Stimulated activated CD4-positive, alpha-beta T cell treated with anti-CD3 and anti-CD28 coated beads, TNF-alpha, amount 100 ng/mL, for 48 hours (primary cell): Measurements from ENCODE around the gene ADTRP.

Source experiments
- DNase-seq, 3 donors: peaks; one replicate each; pipeline ENCODE4 v3.0.0-alpha.2; 2020; ENCODE audit warnings: low read depth in 3 of 3

Gene ADTRP, protein sequence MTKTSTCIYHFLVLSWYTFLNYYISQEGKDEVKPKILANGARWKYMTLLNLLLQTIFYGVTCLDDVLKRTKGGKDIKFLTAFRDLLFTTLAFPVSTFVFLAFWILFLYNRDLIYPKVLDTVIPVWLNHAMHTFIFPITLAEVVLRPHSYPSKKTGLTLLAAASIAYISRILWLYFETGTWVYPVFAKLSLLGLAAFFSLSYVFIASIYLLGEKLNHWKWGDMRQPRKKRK

DNA sequence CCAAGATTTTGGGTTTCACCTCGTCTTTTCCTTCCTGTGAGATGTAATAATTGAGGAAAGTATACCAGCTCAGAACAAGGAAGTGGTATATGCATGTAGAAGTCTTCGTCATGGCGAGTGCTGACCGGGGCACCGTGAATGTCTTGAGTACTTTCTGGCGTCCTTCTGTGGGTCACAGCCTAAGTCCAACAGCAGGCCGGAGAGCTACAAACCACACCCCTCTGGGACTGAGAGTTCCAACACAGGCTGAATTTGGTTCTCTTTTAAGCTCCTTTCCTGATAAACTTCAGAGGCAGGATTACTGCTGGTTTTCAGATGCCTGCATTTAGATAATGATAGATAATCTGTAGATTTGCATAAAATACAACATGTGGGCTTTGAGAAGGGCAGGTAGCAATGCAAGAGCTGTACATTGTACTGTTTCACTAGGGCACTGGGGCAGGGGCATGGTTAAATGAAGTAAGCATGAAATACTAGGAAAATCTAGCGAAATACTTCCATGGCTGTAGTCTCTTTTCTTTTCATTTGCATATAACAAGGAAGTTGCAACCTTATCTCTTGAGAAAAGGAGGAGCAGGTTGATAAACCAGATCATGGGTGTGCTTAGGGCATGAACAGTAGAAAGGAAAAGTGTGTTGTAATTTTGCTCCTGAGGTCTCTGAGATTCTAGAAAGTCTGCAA, at the start of gene ADTRP:
ADTRP (minus strand) TSS at position 156 of the 681 bp plus-strand sequence; CDS start at position 112, 44 bp downstream.
- DNase-seq, result no peak

DNA sequence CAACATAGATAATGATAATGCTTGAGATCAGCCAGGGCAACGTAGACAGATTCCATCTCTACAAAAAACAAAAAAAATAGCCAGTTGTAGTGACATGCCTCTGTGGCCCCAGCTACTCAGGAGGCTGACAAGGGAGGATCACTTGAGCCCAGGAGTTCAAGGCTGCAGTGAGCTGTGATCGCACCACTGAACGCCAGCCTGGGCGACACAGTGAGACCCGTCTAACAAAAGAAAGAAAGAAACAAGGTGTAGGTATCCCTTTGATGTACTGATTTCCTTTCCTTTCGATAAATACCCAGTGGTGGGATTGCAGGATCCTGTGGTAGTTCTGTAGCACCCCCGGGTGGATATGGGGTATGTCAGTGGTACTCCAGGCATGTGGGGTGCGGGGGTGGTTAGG, 48.2 kb upstream of the ADTRP start:
- no peak for DNase-seq

DNA sequence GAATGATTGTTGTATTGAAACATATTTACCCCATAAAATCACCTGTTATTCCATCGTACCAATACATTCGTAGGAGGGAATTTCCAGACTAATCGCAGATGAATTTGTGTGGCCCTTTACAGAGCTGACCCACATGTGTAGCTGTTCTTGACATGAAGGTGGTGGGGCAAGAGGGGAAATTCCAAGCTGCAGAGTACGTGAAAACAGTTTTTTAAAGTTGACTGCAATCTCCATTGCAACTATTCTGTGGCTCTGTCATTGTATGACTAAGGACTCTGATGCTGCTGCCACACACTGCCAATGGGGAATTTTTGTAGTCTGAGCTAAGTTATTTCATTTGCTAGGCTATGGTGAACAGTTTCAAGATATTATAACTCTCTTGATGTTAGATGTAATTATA, 46.4 kb upstream of the ADTRP start:
- DNase-seq, result no peak

DNA sequence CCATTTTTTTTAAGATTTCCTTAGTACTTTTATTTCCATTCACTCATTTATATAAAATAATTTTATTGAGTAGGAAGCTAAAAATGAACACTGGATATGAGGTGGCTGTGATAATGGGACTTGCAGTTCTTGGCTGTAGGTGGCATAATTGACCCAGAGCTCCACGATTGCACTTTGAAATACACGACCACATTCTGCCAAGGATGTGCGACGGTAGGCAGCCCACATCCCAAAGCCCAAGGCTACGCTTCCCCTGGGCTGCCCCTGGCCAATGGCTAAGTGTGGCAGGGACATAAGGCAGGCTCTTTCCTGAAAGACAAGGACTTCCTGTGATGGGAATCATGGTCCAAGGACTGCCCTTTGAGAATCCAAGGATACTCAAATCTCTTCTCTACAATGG, 43.7 kb upstream of the ADTRP start:
- no peak for DNase-seq

DNA sequence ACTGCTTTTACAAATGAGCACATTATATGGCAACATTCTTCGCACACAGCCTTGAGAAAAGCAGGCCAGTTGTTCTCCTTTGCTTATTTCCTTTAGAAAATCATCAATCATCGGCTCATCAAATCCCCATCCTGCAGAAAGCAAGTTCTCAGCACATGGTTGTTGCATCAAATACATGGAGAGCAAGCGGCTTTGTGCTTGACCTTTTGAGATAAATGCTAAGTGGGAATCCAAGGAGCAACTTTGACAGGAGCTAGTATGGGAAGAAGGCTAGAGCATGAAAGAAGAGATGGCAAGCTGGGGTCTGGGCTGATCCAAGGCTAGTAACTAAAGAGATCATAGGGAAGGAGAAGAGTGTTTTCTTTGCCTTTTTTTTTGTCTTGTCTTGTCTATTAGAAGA, 43.2 kb upstream of the ADTRP start:
- no peak for DNase-seq

DNA sequence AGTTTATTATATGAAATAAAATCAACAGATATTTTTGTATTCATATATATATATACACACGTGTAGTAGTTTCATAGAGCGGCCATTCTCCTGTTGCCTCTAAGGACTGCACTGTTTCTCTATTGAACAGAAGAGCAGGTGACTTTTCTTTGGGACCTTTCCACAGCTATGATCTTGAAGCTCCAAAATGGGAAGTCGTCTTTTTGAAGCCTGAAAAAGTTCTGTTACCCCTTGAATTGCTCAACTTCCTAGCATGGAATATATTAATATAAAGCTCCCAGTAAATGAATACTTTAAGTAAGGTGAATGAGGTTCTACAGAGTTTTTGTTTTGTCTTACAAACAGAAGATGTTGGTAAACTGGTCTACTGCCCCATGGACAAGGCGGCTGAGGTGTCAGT, 42.2 kb upstream of the ADTRP start:
- DNase-seq, result no peak

DNA sequence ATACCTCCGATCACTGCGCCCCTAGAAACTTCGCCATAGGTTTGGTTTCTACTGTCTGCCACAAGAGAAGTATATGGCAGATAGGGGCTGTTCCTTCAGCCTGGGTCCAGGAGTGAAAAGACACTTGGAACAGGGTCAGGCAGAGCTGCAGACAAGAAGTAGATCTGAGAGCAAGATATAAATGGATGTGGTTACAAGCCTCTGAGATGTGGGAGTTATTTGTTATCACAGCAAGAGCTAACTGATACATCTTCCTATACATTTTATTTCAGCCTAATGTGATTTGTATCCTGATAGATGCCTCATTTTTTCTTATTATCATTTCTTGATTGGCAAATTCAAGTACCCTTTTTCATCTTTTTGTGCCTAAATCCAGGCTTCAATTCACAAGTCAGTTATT, 40.9 kb upstream of the ADTRP start:
- no peak for DNase-seq

DNA sequence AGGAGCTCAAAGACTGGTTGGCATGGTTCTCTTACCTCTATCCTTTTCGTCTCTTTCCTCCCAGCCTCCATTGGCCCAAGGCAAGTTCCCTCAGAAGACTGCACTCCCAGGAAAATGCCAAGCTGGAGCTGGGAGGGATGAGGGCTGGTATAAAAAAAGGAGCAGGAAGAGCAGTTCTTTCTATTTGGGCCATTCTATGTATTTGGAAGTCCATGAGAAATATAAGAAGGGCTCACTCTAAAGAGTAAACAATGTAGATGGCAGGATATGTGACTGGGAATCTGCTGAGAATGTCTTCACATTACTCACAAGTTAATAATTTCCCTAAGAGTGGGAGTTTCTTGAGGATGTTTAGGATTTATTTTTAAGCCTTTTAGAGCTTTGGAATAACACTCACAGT, 36.6 kb upstream of the ADTRP start:
- no peak for DNase-seq

DNA sequence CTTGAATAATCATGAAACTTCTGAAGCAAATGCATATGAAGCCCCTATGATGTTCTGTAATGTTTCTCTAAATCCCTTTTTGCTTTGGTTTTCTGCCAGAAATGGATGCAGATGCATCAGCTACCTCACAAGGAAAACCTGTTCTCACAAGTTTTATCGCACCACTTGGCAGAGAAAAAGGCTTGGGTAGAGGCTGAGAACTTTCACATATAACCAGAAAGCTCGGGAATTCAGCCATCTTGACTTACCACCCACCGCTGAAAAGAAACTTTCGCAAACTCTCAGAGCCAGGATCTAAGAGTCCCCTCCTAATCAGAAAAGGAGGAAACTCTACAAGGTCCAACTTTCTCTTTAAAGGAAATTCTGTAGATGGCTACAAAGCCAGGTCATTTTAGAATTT, 36.2 kb upstream of the ADTRP start:
- DNase-seq, result no peak

DNA sequence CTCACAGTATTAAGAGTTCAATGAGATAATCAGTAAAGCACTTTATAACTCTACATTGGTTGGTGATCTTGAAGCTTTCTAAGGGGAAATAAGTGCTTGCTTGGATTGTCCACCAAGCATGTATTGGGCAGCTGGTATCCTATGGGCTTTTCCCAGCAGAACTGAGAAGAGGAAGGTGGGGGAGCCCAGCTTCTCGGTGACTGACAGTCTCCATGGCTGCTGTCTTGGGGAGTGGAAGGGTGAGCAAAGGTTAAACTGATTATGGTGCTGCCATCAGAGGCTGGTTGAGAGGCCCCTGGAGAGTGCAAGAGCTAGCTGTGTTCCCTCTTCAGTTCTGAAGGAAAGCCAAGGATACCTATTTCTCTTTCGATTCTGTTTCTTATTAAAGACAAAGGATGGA, 35.5 kb upstream of the ADTRP start:
- no peak for DNase-seq

DNA sequence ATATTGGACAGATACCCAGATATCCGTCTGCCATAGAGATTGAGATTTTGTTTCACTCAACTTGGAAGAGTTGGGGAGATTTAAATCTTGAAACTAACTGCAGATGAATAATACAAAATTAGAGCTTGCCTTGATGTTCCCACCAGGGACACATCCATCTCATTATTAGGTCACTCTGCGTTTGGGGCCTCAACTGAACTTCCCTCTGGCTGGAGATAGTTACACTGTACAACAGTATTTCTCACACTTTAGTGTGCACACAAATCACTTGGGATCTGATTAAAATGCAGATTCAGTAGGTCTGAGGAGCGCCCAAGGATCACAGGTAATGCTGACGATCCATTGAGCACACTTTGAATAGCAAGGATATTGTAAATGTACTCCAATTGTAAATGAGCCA, 35.0 kb upstream of the ADTRP start:
- no peak for DNase-seq

DNA sequence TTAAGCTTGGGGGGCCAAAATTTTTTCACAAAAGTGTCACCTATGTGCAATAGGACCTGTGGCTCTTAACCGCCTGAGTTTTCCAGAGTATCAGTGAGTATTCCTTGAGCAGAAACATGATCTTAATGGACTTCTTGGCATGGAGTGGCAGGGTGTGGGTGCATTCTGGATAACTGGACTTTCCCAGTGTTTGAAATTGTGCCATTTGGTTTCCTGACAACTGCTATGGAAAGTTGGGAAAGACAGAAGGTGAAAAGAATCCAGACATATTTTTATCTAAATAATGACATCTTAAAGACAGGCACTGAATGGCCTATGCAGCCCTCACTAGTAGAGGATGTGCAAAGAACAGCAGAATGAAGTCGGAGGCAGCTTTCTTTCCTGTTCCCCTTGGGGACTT, 34.3 kb upstream of the ADTRP start:
- no peak for DNase-seq

DNA sequence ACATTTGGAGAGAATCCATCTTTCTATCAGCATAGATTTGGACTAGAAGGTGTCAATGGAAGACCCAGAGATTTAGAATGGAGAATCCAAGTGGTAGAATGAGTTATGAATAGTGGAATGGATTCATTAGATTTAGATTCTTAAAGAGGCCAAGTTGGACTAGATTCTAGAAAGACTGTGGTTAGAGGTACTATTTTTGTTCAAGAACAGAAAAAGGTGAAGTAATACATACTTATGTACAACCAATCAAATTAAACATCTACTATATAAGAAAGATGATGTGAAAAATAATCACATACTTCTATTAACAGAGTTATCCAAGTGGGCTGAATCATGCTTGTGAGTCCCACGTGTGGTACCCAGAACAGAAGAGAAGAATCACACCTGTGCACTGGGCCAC, 33.8 kb upstream of the ADTRP start:
- no peak for DNase-seq

DNA sequence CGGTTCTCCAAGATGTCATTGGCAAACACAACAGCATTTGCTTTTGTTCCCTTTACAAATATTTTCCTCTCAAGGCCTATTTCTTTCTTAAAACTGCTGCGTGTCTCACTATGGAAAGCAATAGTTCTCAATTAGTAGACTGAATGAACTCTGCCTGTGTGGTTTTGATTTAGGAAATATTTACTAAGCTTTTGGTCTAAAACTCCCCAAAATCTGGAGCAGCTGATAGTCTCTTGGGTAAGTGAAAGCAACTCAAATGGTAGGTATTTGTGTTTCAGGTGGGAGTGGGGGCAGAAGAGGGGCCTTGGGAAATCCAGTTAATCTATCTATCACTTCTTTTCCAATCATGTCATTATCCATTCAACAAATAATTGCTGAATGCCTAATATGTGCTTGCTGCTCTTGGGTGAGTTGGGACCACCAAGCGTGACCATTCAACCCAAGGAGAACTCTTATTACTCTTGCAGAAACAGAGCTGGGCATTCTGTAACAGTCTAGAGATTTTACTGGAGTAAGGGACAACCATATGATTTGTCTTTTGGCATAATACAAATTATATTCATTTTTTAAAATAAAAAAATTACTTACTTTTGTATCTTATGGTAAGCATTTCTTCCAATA, 33.2 kb upstream of the ADTRP start:
- DNase-seq, result no peak

DNA sequence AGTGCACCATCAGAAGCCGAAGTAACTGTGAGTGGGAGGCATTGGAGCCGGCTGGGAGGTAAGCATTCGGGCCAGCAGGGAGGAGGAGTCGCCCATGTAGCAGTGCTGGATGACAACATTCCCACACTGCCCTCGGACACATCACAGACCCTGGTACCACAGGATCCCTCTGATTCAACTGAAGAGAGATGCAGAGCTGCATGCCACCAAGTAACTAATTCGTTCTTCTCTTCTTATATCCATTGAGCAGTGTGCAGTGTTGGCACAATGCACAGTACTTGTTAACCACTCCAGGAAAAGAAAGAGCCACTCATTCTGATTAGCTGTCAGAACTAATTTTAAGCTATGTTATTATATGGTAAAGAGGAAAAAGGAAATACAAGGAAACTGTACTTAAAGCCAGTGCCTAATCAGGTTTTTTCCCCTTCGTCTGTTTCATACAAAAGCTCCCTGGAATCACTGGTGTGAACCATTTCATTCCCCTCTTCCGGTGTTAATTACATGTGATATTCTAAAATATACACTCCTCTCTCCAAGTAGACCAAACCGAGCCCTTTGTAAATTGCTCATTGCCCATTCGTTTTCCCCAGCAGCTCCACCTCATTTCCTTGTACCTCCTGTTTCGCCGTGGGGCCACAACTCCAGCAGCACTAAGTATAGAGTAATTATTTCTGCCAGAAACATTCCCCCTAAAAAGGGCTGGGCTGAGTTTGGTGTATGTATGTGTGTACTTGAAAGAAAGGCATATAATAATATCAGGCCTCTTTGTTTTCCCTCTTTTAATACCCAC, 32.4 kb upstream of the ADTRP start:
- no peak for DNase-seq

DNA sequence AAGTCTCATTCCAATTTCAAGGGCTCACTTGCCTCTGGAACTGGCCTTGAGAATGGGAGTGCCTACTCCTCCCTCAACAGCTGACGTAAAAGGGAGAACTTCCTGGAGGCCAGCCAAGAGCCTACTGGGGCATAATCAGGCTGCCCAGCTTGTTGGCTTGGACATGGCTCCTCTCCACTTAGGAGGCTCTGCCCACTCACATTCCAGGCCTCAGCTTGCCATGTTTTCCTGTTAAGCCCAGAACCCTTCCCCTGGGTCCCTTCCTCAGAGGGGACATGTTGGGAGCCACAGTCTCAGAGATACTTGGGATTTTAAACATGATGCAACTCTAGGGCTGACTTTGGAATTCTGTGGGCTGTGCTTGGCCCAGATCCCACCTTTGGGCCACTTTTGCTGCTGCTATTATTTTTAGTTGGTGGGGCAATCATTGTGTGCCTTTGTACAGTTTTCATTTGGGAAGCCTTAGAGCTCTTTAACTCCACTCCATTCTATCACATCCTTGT, 31.5 kb upstream of the ADTRP start:
- no peak for DNase-seq

DNA sequence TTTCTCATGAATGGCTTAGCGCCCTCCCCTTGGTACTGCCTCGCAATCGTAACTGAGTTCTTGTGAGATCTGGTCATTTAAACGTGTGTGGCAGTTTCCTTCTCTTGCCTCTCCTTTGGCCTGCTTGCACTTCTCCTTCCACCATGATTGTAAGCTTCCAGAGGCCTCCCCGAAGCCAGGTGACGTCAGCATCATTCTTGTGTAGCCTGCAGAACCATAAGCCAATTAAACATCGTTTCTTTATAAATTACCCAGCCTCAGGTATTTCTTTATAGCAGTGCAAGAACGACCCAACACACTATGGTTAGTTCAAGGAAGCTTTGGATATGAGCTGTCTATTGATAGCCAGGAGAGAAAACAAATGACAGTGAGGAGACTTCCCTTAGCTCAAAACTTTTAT, 29.5 kb upstream of the ADTRP start:
- no peak for DNase-seq

DNA sequence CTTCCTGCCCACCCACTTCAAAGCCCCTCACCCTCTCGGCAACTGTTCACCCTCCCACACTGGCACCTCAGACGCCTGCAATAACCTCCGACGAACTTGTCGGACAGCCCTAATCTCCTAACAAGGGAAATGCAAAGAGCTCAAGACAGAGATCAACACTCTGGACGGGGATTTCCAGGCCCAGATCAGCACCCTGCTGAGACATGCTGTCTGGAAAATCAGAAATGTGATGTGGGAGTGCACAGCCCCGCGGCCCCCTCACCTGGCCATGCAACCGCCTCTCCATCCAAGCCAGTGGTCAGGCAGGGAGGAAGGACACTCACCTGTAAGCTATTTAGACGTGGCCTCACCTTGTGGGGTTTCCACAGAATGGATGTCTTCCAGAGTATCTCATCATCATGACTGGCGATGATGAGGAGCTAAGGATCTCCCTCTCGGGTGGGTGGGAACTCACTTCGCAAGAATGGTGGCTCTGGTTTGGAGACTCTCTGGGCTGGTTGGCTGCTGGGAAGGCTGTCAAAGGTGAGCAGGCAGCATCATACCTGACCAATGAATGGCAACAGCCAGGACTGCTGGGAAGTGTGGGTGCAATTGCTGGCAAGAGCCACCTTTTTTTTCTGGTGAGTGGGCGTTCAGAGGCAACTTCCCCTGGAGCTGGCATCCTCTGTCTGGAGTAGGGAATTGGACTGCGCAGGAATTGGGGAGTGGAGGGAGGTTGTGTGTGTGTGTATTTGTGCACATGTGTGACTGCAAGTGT, 28.1 kb upstream of the ADTRP start:
- no peak for DNase-seq

DNA sequence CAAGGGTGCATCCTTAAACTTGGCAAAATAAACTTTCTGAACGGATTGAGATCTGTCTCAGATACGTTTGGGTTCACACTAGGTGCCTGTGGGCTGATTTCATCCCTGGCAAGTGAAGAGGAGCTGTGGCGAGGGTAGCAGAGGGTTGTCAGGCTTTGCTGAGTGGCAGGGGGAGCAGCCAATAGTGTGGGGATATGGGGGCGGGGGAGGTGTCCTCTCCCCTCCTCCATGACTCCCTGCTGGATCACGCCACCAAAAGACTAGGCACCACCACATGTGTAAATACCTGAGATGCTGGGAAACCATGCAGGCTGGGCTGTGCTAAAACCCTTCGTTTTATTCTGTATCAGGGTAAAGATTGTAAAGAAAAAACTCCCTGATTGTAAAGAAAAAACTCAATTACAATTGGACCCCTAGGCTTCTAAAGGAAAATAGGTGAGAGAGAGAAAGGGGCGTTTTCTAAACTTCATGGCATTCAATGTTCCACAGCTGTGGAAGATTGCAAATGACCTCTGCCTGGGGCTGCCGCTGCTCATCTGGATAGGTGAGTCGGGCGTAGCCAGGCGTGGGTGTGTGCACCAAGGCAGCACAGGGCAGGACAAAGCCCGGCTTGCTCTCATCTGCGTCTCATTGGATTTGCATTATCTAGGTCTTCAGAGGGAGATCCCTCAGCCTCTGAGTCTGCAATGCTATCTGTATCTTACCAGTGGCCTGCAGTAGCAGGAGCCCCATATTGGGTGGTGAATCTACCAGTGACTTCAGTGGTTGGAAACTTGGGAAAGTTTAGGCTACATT, 26.9 kb upstream of the ADTRP start:
- no peak for DNase-seq

DNA sequence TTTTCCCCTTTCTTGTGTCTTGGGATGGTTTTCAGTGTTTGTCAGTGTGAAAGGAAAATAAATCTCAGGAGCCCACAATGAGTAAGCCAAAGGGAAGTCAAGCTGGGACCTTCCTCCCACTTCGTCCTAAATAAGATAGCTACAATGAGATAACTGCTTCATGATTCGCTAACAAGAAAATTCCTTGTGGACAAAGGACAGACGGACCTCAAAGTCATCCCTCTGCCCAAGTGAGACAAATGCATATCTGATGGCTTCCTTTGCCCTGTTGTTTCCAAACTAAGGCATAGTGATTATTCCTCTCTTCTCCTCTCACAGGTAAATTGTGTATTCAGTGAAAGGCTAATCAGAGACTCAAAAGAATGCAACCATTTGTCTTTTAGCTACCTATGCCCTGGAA, 26.1 kb upstream of the ADTRP start:
- no peak for DNase-seq

DNA sequence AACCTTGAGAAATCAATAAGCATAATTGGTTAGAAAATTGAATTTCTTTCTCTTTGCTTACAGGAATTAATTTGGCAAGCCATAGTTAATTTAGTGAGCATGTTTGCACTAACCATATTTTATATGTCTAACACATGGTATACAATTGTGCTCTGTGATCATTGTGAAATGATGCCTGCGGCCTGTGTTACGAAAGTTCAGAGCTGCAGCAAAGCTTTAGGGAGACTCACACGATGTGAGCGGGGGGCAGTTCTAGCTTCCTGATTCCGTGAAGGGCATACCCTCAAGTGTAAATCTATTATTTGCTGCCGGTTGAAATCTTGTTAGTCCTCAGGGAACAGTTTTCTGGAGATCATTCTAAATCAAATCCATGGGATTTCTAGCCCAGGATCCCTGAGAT, 25.5 kb upstream of the ADTRP start:
- DNase-seq, result no peak
